CD4-positive, alpha-beta T cell treated with Interferon gamma for 1 hour (primary cell): ENCODE measurements around the gene AUNIP.

Experiments
- DNase-seq: peaks from one replicate; pipeline ENCODE4 v3.0.0-alpha.2; 2020

Gene AUNIP

DNA sequence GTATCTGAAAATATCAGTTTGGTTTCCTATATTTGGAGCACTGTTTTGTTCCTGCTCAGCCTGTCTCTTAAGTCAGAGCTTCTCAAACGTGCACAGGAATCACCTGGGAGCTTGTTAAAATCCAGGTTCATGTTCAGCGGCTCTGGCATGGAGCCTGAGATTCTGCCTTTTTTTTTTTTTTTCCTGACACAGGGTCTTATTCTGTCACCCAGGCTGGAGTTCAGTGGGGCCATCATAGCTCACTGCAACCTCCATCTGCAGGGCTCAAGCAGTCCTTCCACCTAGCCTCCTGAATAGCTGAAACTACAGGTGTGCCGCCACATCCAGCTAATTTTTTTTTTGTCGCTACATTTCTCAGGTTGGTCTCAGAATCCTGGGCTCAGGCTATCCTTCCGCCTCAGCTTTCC lies 71.5 kb downstream of the AUNIP start:
- DNase-seq, result no peak

DNA sequence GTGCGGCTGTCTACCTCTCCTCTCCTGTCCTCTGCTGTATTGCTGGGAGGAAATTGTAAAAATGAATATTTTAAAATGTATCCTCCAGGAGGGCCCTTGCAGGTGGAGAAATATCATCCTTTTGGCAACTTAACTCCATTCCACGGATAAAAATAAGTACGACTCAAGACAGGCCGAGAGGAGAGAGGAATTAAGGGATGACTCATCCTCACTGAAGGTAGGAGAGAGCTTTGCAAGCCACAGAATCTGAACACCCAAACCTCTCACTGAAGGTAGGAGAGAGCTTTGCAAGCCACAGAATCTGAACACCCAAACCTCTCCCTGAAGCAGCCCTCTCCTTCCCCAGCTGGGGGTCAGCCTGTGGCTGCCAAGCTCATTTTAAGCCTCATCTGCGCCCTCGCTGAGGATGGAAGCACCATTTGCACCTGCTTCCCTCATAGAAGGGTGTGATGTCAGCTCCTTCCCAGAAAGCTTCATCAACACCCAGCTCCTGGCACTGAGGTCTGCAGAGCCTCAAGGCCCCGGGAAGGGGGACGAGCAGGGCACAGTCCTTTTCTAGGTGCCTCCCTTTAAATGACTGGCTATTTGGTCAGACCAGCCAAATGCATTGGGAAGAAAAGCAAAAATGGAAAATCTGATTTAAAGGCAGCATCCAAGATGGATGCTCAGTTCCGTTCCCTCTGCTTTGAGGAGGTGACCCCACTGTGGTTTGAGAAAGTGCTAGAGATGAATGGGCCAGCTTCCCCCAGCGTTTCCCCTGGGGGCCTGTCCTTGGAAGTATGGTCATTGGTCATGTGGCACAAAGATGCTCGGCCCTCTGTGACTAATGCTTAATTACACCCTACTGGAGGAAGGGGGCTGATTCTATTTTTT lies 72.1 kb downstream of the AUNIP start:
- no peak for DNase-seq

DNA sequence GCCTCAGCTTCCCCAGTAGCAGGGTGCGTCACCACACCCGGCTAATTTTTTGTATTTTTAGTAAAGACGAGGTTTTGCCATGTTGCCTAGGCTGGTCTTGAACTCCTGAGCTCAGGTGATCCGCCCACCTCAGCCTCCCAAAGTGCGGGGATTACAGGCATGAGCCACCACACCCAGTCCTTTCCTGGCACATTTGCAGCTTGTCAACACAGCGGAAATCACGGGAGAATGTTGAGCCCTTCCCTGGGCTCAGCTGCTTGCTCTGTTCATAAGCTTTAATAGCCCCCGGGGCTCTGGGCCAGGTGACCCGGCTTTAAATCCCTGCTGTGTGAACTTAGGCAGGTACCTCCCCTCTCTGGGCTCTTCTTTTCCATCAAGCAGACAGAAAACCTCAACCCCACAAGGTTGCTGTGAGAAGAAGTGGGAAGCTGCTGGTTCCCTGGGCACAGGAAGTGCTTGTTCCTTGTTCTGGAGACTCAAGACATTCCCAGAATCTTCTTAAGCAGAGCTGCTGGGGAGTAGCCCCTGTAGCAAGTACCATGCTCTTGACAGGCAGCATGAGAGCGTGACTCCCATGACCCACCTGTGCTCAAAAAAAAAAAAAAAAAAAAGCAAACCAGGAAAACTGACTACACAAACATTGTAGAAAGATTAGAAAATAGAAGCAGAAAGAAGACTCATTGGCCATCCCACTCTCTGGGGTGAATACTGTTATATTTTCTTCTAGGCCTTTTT lies 73.8 kb downstream of the AUNIP start:
- DNase-seq, result no peak

DNA sequence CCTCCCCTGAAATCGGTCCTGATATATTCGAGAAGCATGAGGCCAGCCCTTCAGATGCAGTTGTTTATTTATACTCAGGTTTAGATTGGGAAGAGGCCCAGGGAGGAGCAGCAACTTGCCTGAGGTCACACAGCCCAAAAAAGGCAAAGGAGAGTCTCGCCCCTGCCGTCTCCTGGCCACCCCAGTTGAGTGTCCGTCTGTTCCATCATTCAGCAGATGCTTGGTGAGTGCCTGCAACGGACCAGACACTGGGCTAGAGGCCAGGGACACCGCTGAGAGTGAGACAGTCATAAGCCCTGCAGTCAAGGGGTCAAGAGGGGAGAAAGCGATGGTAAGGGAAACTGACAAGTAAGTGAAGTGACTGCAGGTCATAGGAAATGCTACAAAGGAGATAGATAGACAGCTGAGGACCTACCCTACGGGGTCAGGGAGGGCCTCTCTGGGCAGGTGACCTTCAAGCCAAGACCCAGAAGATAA lies 74.6 kb downstream of the AUNIP start:
- DNase-seq, result no peak
